ENCODE measurements around the gene LARP4B. TPM values are rescaled to one million over a fixed set of nuclear protein-coding genes. Genes with fewer than 3 reads are reported as not detected.

LARP4B gene
- total and polyA plus RNA-seq, 2 of the 13 experiments (the other 11 are each of a cell fraction or from before 2014, with no cell fraction given), result 19.5 to 30.2 TPM

GRCh38 chr10:824946-825345, 106.6 kb downstream of the LARP4B start:
- ChIA-PET CTCF (ENCODE audit: low intra/inter-chr PET ratio, low total read pairs) (no interaction called here), POLR2A (no interaction called here)
- Histone ChIP-seq H3K36me3 (replicated peaks in 1 of 2; ENCODE audit: control insufficient read depth in 1 of 2, insufficient read depth in 2 of 2, low read length in 2 of 2) (peaks cover 52 to 95% of the 10 kb centered on the region in 2 experiments), H3K4me1 (ENCODE audit: insufficient read depth, low read length) (no peaks in the 10 kb centered on the region), H3K4me3 (replicated peaks in 1 of 3; ENCODE audit: insufficient read depth in 1 of 3, low read depth in 2 of 3, low read length in 3 of 3) (no peak overlapping the region), H4K20me1 (ENCODE audit: insufficient read depth, low read length) (no peaks in the 10 kb centered on the region), H3K4me2 (ENCODE audit: low read depth, low read length) (no peak overlapping the region), H3K79me2 (ENCODE audit: insufficient read depth, low read length) (no peaks in the 10 kb centered on the region), H3K27ac (ENCODE audit: extremely low read length, insufficient read depth, low read length) (no peak overlapping the region), H2AFZ (ENCODE audit: low read length) (no peak overlapping the region), H3K9me3 (ENCODE audit: low read length) (no peaks in the 10 kb centered on the region), H3K27me3 (ENCODE audit: control insufficient read depth in 1 of 2, insufficient read depth in 2 of 2, low read length in 2 of 2) (no peaks in the 10 kb centered on the region), H3K9ac (ENCODE audit: insufficient read depth, low read depth, low read length) (no peak overlapping the region)
- in situ Hi-C loops (cut with HindIII; ENCODE audit: extremely low pct_ligation_motif_present, low pct_unique_long_range_greater_than_20kb) (no loop called here), intact Hi-C loops (cut with micrococcal nuclease; ENCODE audit: unreplicated experiment) (no loop called here)
- DNase-seq (ENCODE audit: low spot score) (no peak), ATAC-seq (no peak), FAIRE-seq (no peak)
- WGBS (ENCODE audit: low lambda C conversion rate), result 94% methylated on average over 7 of the region's 7 CpGs
- TF ChIP-seq PRDM15 (CRISPR knock-in tag; IDR thresholded peaks at IDR 0.05) (no peak), POLR2A (IDR thresholded peaks at IDR 0.05; ENCODE audit: insufficient read depth in 1 of 2, low read depth in 2 of 2, low read length in 2 of 2) (no peak), KDM6A (CRISPR knock-in tag; IDR thresholded peaks at IDR 0.05; ENCODE audit: low read depth) (no peak), HNRNPUL1 (IDR thresholded peaks at IDR 0.05; ENCODE audit: low read depth, low read length) (no peak), PRMT3 (CRISPR knock-in tag; IDR thresholded peaks at IDR 0.05; ENCODE audit: borderline replicate concordance, low read depth) (no peak), HOXD1 (CRISPR knock-in tag; IDR thresholded peaks at IDR 0.05) (no peak), ZNF703 (CRISPR knock-in tag; IDR thresholded peaks at IDR 0.05; ENCODE audit: borderline replicate concordance) (no peak), NONO (IDR thresholded peaks at IDR 0.05) (no peak), NONO (CRISPR knock-in tag; conservative IDR thresholded peaks at IDR 0.05) (no peak), SP4 (CRISPR knock-in tag; IDR thresholded peaks at IDR 0.05) (no peak), CERS6 (CRISPR knock-in tag; IDR thresholded peaks at IDR 0.05) (no peak), ZNF143 (CRISPR knock-in tag; IDR thresholded peaks at IDR 0.05) (no peak)
- no TSS peak for BruUV-seq (replicated peaks)
